Brain microvascular endothelial cell (primary cell): ENCODE data around the gene GNG13.

ENCODE experiments used
- DNase-seq: peaks from one replicate; pipeline ENCODE4 v3.0.0-alpha.2; 2020
- H3K27ac ChIP-seq: fragments of 250-450 bp; sonication (Bioruptor Pico); 2 replicates; pipeline ENCODE4 v1.5.1; 2020; ENCODE audit warnings: mild to moderate bottlenecking, moderate library complexity
- H3K27me3 ChIP-seq: fragments of 250-450 bp; sonication (Bioruptor Pico); replicated peaks from 2 replicates; pipeline ENCODE4 v1.5.1; 2020; ENCODE audit warnings: mild to moderate bottlenecking
- H3K36me3 ChIP-seq: fragments of 250-450 bp; sonication (Bioruptor Pico); replicated peaks from 2 replicates; pipeline ENCODE4 v1.5.1; 2020; ENCODE audit warnings: mild to moderate bottlenecking
- H3K4me3 ChIP-seq: 2 replicates; pipeline ENCODE4 v1.5.1; 2011; ENCODE audit warnings: low read depth, mild to moderate bottlenecking, control low read depth, low read length, moderate library complexity
- in situ Hi-C: cut with HindIII; loops from 2 replicates; pipeline ENCODE4 v1.10.0; 2017; ENCODE audit warnings: low sequenced_read_pairs, low pct_ligation_motif_present
- TF ChIP-seq, protein P1 (sequence below): IDR thresholded peaks from 2 replicates; pipeline ENCODE4 v1.5.1; 2011; ENCODE audit warnings: low read depth, mild to moderate bottlenecking, moderate library complexity, low read length, control low read depth, inconsistent platforms; ENCODE audit errors: missing control alignments

The GNG13 gene, protein sequence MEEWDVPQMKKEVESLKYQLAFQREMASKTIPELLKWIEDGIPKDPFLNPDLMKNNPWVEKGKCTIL

DNA sequence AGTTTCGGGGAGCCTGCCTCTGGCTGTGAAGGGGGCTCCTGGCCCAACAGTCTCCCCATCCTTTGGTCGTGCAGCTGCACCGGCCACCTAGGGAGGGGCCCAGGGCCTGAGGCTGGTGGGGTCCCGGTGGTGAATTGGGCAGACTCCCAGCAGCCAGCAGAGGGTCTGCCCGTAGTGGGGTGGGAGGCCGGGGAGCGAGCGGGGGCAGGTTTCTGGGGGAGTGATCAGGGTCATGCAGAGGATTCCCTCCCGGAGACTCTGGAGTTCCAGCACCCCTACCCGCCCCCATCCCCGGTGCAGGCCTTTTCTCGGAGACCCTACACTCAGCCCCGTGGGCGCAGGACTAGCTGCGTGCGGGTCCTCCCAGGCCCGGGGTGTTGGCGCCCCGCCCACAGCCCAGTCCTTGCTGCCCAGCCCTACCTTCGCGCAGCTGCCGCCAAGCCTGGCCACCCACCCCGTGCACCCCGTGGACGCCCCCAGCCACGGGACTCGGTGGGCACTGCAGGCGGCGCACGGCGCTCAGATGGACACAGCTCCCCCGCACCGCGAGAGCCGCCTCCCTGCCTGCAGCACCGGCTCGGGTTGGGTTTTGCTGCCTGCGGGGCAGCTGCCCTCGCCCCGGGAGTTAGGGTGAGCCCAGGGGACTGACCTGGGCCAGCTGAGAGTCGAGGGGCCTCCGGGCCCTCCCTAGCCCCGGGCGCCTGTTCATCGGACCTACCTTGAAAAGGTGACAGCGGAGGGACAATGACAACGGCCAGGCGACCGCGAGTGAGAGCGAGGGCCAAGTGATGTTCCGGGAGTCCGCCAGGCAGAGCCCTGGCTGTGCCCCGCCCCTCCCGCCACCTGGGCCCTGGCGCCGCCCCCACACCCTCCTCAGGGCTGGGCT is at the start of gene GNG13:
Gene GNG13, minus strand, starts transcription at position 787 of the 886 bp plus-strand sequence. CDS start 1,657 bp downstream, outside the sequence.
- peaks cover 29% of the 10 kb centered on the region for H3K27me3 ChIP-seq
- DNase-seq: no peak
- H3K4me3 ChIP-seq: no peak within 1 kb of the TSS
- no peak within 1 kb of the TSS for H3K27ac ChIP-seq
- in situ Hi-C loops: no loop called here
- TF ChIP-seq, protein P1, sequence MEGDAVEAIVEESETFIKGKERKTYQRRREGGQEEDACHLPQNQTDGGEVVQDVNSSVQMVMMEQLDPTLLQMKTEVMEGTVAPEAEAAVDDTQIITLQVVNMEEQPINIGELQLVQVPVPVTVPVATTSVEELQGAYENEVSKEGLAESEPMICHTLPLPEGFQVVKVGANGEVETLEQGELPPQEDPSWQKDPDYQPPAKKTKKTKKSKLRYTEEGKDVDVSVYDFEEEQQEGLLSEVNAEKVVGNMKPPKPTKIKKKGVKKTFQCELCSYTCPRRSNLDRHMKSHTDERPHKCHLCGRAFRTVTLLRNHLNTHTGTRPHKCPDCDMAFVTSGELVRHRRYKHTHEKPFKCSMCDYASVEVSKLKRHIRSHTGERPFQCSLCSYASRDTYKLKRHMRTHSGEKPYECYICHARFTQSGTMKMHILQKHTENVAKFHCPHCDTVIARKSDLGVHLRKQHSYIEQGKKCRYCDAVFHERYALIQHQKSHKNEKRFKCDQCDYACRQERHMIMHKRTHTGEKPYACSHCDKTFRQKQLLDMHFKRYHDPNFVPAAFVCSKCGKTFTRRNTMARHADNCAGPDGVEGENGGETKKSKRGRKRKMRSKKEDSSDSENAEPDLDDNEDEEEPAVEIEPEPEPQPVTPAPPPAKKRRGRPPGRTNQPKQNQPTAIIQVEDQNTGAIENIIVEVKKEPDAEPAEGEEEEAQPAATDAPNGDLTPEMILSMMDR: no peak
- no peaks in the 10 kb centered on the region for H3K36me3 ChIP-seq

DNA sequence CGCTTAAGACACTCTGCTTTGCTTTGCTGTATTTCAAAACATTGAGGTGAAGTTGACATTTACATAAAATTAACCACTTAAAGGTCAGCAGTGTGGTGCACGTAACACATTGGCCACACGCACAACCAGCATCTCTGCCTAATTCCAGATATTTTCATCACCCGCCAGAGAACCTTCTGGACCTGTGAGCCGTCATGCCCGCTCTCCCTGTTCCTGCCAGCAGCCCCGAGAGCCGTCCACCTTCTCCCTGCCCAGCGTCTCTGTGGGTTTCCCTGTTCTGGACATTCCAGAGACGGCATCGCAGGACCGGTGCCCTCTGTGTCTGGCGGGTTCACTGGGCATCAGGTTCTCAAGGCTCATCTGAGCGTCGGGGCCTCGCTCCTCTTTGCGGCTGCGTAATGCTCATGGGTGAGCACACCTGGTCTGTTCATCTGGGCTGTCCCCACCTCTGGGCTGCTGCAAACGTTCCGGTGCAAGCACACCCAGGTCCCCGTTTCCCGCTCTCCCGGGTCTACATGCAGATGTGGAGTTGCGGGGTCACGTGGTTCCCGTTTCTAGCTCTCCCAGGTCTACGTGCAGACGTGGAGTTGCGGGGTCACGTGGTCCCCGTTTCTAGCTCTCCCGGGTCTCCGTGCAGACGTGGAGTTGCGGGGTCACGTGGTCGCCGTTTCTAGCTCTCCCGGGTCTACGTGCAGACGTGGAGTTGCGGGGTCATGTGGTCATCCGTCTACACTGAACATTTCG is 48.1 kb upstream of the GNG13 start:
- in situ Hi-C loops: loop anchor here (25.0 kb wide), 1 partner anchor 139 kb away; the partner anchor contains the start of gene SOX8

DNA sequence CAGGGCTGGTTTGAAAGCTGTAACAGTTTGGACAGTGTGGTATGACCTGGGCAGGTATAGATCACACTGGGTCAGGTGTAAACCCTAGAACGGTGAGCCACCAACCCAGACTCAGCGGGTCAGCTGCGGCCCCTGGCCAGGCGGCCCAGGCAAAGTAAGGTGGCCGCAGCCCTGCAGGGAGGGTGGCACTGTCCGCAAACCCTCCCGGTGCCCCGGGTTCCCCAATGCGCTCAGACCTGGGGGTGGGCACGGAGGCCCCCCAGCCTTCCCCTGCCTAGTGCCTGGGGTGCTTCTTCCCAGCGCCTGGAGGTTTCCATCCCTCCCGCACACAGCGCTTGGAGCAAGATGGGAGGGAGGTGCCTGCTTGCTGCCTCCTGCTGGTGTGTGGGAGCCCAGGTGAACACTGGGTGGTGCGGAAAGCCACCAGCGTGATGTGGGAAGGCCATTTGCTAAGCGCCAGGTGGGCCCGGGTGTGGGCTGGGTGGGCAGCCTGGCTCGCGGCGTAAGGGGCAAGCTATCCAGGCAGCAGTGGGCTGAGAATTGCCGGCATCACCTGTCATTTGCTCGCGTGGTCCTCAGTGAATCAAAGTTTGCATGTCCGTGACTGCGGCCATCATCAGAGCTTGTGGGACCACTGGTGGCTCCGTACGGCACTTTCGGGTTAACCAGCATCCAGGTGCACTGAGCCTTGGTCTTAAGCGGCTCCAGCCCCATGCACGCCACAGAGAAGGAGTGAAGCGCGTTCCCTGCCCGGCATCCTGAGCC is 47.3 kb upstream of the GNG13 start:
- in situ Hi-C loops: loop anchor here (25.0 kb wide), 1 partner anchor 139 kb away; the partner anchor contains the start of gene SOX8
- TF ChIP-seq, protein P1: no peak
- no peak for DNase-seq
- Histone ChIP-seq H3K27ac (no peak overlapping the region), H3K36me3 (no peaks in the 10 kb centered on the region), H3K4me3 (no peak overlapping the region), H3K27me3 (no peaks in the 10 kb centered on the region)

More for the DNA sequence above, 48.1 kb upstream of the GNG13 start:
- TF ChIP-seq, protein P1: no peak
- Histone ChIP-seq H3K36me3 (no peaks in the 10 kb centered on the region), H3K27ac (no peak overlapping the region), H3K4me3 (no peak overlapping the region), H3K27me3 (no peaks in the 10 kb centered on the region)
- DNase-seq: no peak

DNA sequence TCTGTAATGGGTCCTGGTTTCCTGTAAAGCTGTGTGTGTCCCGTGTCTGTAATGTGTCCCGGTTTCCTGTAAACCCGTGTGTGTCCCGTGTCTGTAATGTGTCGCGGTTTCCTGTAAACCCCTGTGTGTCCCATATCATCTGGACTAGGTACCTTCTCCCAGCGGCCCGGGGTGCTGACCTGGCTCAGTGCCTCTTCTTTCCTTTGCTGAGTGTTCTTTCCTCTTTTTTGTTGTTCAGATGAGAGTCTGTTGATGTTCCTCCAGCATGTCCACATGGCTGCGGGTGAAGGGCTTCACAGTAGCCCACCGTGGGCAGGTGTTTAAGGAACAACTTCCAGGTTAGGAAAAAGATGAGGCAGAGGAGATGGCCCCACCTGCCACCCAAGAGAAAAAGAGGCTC is 46.6 kb upstream of the GNG13 start:
- H3K27ac ChIP-seq: no peak overlapping the region
- H3K36me3 ChIP-seq: no peaks in the 10 kb centered on the region
- in situ Hi-C loops: loop anchor here (25.0 kb wide), 1 partner anchor 140 kb away; the partner anchor contains the start of gene SOX8
- TF ChIP-seq, protein P1: no peak
- H3K27me3 ChIP-seq: no peaks in the 10 kb centered on the region
- no peak for DNase-seq
- no peak overlapping the region for H3K4me3 ChIP-seq

DNA sequence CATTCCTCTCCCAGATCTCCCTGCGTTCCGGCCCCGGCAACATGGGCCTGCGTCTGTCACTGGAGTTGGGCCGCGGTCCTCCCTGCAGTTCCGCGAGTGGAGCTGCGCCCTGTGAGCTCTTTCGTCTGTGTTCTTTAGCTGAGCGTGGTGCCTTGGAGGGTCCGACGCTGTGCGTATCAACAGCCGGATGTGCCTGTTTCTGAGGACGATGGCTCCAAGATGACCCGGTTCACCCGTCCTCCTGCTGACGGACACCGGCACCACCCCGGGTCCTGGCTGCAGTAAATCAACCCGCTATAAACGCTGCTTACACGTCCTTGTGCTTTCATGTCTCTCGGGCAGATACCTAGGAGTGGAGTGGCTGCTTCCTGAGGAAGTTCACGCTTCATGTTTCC is 44.8 kb upstream of the GNG13 start:
- Histone ChIP-seq H3K4me3 (no peak overlapping the region), H3K27ac (no peak overlapping the region), H3K27me3 (no peaks in the 10 kb centered on the region), H3K36me3 (no peaks in the 10 kb centered on the region)
- no peak for DNase-seq
- TF ChIP-seq, protein P1: no peak
- in situ Hi-C loops: loop anchor here (25.0 kb wide), 1 partner anchor 142 kb away; the partner anchor contains the start of gene SOX8
